H7 (cell line): Measurements from ENCODE around the gene GRM7. TPM values are rescaled to one million over a fixed set of nuclear protein-coding genes. Genes with fewer than 3 reads are reported as not detected.
A peak's percentile ranks its signal among the peaks of the same experiment; 100 is the strongest.

Experiments
- DNase-seq: peaks from one replicate; pipeline ENCODE4 v3.0.0; 2012
- H3K27me3 ChIP-seq: 2 replicates; pipeline ENCODE4 v1.6.0; 2011; ENCODE audit warnings: mild to moderate bottlenecking, low read length; ENCODE audit not compliant: control insufficient read depth, insufficient read depth
- H3K36me3 ChIP-seq: replicated peaks from 2 replicates; pipeline ENCODE4 v1.5.1; 2011; ENCODE audit warnings: low read length; ENCODE audit not compliant: control insufficient read depth, insufficient read depth
- H3K4me3 ChIP-seq: 2 replicates; pipeline ENCODE4 v1.5.1; 2011; ENCODE audit warnings: low read depth, mild to moderate bottlenecking, control low read depth, low read length, moderate library complexity; ENCODE audit not compliant: insufficient read depth
- total RNA-seq: library from RNA; depleted of rRNA; stranded (reverse); fragments of >200 nt; shearing (Covaris generic); gene quantifications from 2 replicates; pipeline ENCODE4 v1.2.3, GENCODE V29; 2014

GRM7 gene
- total RNA-seq, 1 experiment from 2014 or later: 0.14 TPM

DNA sequence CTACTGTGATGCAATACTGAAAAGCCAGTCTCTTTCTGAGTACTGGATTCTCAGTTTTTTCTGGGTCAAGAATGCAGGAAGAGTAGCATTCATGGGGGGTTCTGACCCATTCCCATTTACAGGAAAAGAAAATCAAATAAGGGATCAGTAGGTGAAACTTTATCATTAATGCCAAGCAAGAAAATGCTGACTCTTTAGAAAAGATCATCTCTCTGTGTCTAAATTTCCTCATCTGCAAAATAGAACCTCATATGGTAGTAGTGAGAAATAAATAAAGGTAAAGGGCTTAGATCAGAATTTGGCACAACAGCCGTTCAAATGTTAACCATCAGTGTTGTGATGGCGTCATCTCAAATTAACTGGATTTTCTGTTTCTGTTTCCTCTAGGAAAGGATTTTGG is 833.1 kb downstream of the GRM7 start:
- Histone ChIP-seq H3K27me3 (no peaks in the 10 kb centered on the region), H3K36me3 (no peaks in the 10 kb centered on the region), H3K4me3 (no peak overlapping the region)
- DNase-seq: no peak

DNA sequence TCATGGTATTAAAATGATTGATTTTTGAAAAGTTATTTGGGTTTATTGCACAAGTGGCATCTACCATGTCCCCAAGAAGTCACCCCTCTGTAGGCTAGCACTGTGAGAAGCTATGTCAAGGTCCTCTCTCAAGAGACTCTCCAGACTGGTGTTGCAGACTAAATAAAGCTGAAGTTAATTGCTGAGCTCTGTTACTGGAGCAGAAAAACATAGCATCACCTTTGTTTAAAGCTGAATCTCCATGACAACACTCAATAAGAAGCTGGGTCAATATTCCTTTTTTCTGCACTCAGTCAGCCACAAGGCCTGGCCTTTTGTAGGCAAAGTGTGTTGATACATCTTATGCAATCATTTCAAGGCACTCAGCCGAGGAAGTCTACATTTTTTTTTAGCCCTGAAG is 834.1 kb downstream of the GRM7 start:
- no peaks in the 10 kb centered on the region for H3K36me3 ChIP-seq

DNA sequence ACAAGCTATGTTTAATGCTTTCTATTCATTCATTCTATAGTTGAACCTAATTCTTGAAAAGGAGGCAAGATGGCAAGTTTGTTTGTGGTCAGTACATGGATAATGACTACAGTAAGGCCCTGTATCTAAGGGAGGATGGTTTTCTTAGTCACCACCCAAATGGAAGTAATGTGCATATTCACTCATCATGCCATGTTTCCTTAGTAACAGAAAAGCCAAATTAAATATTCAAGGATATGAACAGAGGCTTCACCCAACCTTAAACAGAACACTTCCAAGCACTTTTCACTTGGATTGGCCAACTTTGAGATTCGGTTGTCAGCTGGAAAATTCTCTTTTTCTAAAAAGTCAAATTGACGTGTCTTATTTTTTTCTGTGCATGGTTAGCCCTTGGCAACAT is 835.4 kb downstream of the GRM7 start:
- Histone ChIP-seq H3K36me3 (no peaks in the 10 kb centered on the region), H3K27me3 (no peaks in the 10 kb centered on the region), H3K4me3 (no peak overlapping the region)
- DNase-seq: no peak

More for the DNA sequence above, 834.1 kb downstream of the GRM7 start:
- Histone ChIP-seq H3K27me3 (no peaks in the 10 kb centered on the region), H3K4me3 (no peak overlapping the region)
- DNase-seq: no peak

DNA sequence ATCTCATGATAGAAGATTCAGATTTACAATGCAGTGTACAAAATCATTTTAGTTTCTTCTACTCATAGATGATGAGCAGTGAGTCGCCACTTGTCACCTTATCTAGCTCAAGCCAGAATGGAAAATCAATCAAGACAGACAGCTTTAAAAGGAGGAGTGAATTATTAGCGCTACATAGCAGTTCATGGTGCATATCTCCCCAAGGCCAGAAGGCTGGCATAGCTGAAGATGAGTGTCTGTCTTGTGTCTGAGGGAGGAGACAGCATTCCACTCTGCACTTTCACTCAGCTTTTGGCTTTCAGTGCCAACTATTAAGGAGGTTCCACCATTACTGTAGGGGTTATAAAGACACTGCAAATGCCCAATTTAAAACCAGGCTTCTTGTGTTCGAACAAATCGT is 836.6 kb downstream of the GRM7 start:
- Histone ChIP-seq H3K27me3 (no peaks in the 10 kb centered on the region), H3K36me3 (no peaks in the 10 kb centered on the region), H3K4me3 (no peak overlapping the region)
- DNase-seq: no peak

DNA sequence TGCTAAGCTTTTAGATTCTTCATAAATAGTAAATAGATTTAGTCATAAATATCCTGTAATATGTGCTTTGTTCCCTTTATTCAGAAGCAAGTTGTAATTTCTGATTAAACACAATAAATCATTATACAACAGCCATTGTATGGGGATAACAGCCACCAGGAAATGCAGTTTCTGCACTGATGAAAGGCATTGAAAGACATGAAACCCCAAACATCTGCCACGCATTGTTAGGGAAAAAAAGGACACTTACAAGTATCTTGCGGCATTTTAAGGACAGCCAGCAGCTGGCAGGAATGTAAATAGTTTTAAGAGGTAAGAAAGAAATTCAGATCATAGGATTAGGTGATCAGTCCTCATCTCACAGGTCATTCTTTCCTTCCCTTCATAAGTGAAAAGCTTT is 839.6 kb downstream of the GRM7 start:
- no peaks in the 10 kb centered on the region for H3K36me3 ChIP-seq
- H3K27me3 ChIP-seq: no peaks in the 10 kb centered on the region
- no peak overlapping the region for H3K4me3 ChIP-seq
- DNase-seq: no peak

DNA sequence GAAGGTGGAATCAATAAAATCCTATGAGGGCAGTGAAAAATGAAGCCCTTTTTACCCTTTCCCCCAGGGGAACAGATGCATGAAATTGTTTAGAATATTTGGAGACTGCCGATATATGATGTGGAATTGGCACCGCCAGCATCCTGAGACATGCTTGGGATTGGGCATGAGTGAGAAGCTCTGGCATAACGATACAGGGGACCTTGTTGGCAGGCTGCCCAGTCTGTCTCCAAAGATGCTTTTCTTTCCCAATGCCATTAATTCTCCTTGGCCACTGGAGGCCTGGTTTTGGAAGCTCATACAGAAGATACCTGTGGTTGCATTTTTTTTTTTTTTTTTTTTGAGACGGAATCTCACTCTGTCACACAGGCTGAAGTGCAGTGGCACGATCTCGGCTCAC is 840.1 kb downstream of the GRM7 start:
- H3K36me3 ChIP-seq: no peaks in the 10 kb centered on the region
- DNase-seq: no peak
- no peaks in the 10 kb centered on the region for H3K27me3 ChIP-seq
- H3K4me3 ChIP-seq: no peak overlapping the region

DNA sequence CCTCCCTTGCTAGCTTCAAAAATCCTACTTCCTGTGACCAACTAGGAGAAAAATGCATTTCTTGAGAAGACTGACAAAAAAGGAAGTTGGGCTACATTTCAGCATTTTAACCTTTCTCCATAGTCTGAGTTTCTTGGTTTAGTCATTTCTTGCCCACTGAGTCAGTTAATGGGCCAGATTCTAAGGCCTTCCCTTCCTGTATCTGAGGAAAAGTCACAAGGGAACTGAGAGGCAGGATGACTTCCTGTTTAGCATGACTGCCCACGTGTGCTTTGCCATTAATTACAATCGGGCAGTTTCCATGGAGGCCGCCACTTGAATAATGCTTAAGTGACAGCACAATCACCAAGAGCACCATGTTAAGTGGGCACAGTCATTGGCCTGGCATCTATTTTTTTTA is 846.3 kb downstream of the GRM7 start:
- DNase-seq: no peak
- H3K27me3 ChIP-seq: no peaks in the 10 kb centered on the region
- no peaks in the 10 kb centered on the region for H3K36me3 ChIP-seq
- H3K4me3 ChIP-seq: no peak overlapping the region

DNA sequence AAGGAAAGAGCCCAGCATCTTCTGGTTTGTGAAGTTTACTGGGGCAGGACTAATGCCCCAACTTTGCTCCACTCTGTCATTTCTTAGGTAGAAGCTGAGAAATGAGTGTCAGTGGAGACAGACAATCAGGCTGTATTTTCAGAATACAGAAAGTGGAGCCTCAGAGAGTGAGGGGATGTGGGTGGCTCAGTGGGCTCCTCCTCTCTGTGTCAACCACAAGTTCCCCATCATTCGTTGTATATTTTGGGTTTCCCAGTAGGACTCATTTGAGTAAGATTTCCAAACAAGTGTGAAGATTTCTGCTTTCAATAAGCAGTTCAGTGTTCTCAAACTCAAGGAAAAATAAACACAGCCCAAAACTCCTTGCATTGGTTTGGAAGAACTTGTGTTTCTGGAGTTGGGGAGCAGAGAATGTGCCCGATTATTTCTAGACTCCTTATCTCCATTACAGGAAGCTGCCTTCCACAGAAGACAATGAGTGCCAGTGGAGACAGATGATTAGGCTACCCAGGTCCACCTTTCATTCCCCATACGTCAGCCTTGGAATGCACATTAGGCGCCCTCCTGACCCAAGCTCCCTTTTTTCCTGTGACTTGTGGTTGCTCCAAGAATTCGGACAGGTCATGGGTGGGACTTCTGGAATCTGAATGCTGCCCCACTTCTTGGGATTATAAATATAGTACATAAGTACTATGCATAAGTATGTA is 848.6 kb downstream of the GRM7 start:
- no peak overlapping the region for H3K4me3 ChIP-seq
- DNase-seq: no peak
- H3K36me3 ChIP-seq: no peaks in the 10 kb centered on the region
- H3K27me3 ChIP-seq: no peaks in the 10 kb centered on the region

DNA sequence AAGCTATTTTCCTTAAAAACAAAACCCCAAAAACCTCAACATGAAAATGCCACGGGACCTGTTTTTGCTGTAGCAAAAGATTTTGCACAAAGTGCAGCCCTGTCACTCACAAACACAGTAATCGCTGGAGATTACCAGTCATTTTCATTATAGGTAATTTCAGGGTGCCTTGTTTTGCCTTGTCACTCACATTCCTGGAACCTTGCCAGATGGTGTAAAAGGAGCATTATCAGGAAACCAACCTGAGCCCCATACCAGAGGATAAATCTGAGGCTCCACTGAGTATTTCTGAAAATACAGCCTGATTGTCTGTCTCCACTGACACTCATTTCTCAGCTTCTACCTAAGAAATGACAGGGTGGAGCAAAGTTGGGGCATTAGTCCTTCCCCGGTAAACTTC is 849.4 kb downstream of the GRM7 start:
- Histone ChIP-seq H3K27me3 (no peaks in the 10 kb centered on the region), H3K4me3 (no peak overlapping the region), H3K36me3 (no peaks in the 10 kb centered on the region)
- DNase-seq: no peak

DNA sequence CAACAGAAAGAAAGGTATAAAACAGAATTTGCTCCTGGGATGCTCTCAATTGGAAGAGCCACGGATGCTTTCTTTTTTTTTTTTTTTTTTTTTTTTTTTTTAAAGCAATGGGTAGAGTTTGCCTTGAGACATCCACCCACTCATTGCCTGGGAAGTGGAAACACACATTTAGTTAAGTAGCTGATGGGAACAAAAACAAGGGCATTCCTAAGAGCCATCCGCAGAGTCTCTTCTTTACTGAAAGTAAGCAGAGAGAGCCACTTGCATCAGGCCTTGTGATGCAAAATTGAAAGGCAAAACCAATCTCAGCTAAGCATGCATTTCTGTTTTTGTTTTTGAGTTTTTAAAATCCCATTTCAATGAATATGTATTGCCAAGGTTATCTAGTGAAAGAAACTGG is 852.8 kb downstream of the GRM7 start:
- Histone ChIP-seq H3K4me3 (no peak overlapping the region), H3K36me3 (no peaks in the 10 kb centered on the region), H3K27me3 (no peaks in the 10 kb centered on the region)
- DNase-seq: peak; percentile 1

DNA sequence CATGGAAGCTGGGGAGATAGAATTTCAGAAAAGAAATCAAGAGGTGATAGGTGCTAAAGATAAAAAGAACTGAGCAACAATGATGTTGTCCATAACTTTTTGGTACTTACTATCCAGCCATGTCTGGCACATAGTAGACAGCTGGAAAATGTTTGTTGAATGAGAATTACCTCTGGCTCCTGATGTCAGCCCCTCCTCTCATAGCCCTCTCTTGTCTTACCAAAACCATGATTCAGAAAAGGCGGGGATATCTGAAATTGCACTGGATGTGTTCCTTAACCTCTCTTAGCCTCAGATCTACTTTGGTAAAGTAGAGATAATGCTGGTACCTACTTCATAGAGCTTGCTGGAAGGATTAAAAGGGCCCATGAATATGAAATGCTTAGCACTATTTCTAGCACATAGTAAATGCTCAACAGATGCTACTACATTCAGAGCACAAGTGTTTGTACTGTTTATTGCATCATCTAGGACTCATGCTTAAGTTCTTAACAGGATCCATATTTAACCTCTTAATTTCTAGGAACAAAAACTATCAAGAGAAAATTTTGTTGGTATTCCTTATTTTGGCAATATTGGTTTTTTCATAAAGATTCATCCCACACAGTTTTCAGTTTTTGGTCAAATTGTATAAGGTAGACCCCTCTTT is 859.9 kb downstream of the GRM7 start:
- H3K4me3 ChIP-seq: no peak overlapping the region
- no peaks in the 10 kb centered on the region for H3K27me3 ChIP-seq
- H3K36me3 ChIP-seq: no peaks in the 10 kb centered on the region
- no peak for DNase-seq

DNA sequence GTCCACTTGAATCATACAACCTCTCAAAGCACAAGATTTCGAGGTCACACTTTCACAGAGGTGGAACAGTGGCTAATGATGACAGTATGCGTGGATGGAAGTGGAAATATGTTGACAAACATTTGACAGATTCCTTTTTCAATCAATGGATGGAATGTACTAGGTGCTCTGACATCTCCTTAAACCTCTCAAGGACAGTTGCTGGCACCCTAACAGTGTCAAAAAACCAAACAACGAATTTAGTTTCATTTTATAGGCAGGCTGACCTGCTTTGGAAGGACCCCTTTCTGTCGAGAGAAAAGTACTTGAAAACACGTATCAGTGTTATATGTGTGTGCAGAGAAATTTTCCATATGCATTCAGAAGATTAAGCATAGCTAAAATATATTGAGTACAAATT is 861.0 kb downstream of the GRM7 start:
- H3K27me3 ChIP-seq: no peaks in the 10 kb centered on the region
- DNase-seq: no peak
- no peak overlapping the region for H3K4me3 ChIP-seq
- H3K36me3 ChIP-seq: no peaks in the 10 kb centered on the region

DNA sequence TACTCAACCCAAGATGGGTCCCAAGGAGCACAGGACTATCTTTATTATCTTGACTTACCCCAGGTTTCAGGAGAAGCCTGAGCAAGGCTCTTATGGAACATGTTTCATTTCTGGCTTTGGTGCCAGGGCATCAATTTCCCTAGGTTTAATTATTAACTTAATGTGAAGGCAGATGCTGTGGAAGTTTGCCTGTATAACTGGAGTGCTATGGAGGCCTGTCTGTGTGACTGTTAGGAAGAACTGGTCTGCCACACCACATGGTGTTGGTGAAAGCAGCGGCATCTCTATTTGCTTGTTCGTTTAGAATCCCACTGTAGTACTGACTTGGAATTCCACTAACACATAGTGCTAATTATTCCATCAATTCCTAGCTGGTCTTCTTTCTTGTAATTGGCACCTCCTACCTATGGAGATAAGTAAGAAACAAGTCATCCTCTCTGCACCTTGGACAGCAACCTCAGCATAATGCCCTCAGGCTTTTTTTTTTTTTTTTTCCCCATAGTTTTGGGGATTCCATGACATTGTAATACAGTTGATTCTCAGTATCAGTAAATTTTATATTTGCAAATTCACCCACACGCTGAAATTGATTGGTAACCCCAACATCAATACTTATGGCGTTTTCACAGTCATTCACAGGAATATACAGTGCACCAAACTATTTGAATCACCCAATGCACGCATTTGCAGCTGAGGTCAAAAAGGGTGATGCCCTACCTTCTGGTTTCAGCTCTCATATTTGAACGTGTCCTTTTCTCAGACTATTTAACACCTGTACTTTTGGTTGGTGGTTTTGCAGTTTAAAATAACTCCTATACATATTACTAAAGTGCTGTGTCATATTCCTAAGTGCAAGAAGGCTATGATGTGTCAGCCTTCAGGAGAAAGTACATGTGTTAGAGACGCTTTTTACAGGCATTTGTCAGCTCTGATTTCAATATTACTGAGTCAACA is 867.9 kb downstream of the GRM7 start:
- Histone ChIP-seq H3K36me3 (no peaks in the 10 kb centered on the region), H3K27me3 (no peaks in the 10 kb centered on the region), H3K4me3 (no peak overlapping the region)
- no peak for DNase-seq

DNA sequence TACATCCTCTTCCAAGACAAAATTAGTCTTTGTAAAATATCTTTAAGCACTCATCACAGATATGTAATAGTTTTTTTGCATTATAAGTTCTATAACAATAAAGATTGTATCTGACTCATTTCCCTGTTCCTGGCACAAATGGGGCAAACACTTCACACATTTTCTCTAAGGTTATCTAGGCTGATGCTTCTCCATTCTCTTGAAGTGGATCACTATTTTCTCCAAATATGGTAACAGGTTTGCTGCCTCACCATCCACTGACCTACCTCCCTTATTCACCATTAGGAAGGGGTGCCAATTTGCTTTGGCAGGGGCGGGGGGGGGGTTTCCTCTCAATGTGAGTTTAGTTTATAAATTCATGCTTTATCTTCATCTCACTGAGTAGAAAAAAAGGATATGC is 873.0 kb downstream of the GRM7 start:
- Histone ChIP-seq H3K36me3 (no peaks in the 10 kb centered on the region), H3K27me3 (no peaks in the 10 kb centered on the region), H3K4me3 (no peak overlapping the region)
- no peak for DNase-seq

DNA sequence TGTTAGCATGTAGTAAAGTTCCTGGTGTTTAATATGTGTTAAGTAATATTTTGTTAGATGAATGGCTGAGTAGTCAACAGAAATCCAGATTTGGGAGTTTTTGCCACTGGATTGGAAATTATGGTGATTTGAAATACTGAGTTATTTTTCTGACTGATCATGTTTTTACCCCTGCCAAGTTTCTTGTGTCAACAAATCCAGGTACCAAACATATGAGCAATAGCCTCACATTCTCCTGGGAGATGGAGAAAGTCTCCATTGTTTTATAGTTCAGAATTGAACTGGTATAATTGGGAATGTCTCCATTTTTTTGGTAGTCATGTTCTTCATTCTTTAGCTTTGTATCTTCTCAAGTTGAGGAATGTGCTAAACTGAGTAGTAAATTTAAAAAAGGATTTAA is 873.5 kb downstream of the GRM7 start:
- no peak overlapping the region for H3K4me3 ChIP-seq
- no peaks in the 10 kb centered on the region for H3K27me3 ChIP-seq
- no peak for DNase-seq
- H3K36me3 ChIP-seq: no peaks in the 10 kb centered on the region
